Calu3 (cell line): ENCODE results near the gene PUDP. TPM values are rescaled to one million over a fixed set of nuclear protein-coding genes. Genes with fewer than 3 reads are reported as not detected.
"Not testable (repeated sequence)": the region's sequence is repeated elsewhere in the genome, so short reads cannot be mapped to it uniquely, and the experiment has no call there.

Experiments
- BruUV-seq: library from RNA; stranded (reverse); fragments of 400-500 nt; replicated peaks from 2 replicates; lab custom pipeline; 2021; lab: Mats Ljungman, UMichigan
- CTCF ChIA-PET: fragments of 300-600 bp; sonication (Branson Sonifier 250); formaldehyde crosslinking; loops from one replicate; lab custom pipeline; 2022; ENCODE audit warnings: antibody characterized with exemption; lab: Charles Lee
- DNase-seq: peaks from one replicate; pipeline ENCODE4 v3.0.0; 2022
- H3K27ac Mint-ChIP-seq: one replicate; pipeline ENCODE4 v1.8.0; 2022; ENCODE audit warnings: mixed read lengths; ENCODE audit not compliant: unreplicated experiment
- H3K27me3 Mint-ChIP-seq: one replicate; pipeline ENCODE4 v1.8.0; 2022; ENCODE audit warnings: mixed read lengths; ENCODE audit not compliant: unreplicated experiment
- H3K36me3 Mint-ChIP-seq: one replicate; pipeline ENCODE4 v1.8.0; 2022; ENCODE audit warnings: mild to moderate bottlenecking, moderate library complexity, mixed read lengths; ENCODE audit not compliant: insufficient read depth, unreplicated experiment
- H3K4me1 Mint-ChIP-seq: one replicate; pipeline ENCODE4 v1.8.0; 2022; ENCODE audit warnings: mild to moderate bottlenecking, low read depth, mixed read lengths; ENCODE audit not compliant: unreplicated experiment
- H3K4me3 Mint-ChIP-seq: one replicate; pipeline ENCODE4 v1.8.0; 2022; ENCODE audit warnings: mild to moderate bottlenecking, low read depth, moderate library complexity, mixed read lengths; ENCODE audit not compliant: unreplicated experiment
- H3K9me3 Mint-ChIP-seq: one replicate; pipeline ENCODE4 v1.8.0; 2022; ENCODE audit warnings: low read depth, mixed read lengths; ENCODE audit not compliant: unreplicated experiment
- CTCF ChIP-seq: fragments of 200-600 bp; IDR thresholded peaks from one replicate; pipeline ENCODE4 v1.8.0; 2022; ENCODE audit warnings: antibody characterized with exemption; ENCODE audit not compliant: unreplicated experiment
- intact Hi-C: fragments of 100-400 bp; cut with micrococcal nuclease; formaldehyde crosslinking; loops from one replicate; pipeline ENCODE4 v1.10.0; 2022; ENCODE audit not compliant: unreplicated experiment
- total RNA-seq: library from RNA; stranded (reverse); gene quantifications from 2 replicates; pipeline ENCODE4 v1.2.3, GENCODE V29; 2022

The PUDP gene
- total RNA-seq, 1 experiment from 2014 or later = 30.6 TPM

- Mint-ChIP-seq H3K9me3 (no peaks in the 10 kb centered on the region), H3K27ac (no peak overlapping the region), H3K4me3 (no peak overlapping the region), H3K36me3 (no peaks in the 10 kb centered on the region), H3K4me1 (no peaks in the 10 kb centered on the region), H3K27me3 (no peaks in the 10 kb centered on the region)
- no peak for DNase-seq
- no peak for TF ChIP-seq CTCF
- CTCF ChIA-PET = no interaction called here
- intact Hi-C loops = no loop called here
- BruUV-seq = no TSS peak
Measured at GRCh38 chrX:7190157-7190556, 42.2 kb upstream of the PUDP start.

DNA sequence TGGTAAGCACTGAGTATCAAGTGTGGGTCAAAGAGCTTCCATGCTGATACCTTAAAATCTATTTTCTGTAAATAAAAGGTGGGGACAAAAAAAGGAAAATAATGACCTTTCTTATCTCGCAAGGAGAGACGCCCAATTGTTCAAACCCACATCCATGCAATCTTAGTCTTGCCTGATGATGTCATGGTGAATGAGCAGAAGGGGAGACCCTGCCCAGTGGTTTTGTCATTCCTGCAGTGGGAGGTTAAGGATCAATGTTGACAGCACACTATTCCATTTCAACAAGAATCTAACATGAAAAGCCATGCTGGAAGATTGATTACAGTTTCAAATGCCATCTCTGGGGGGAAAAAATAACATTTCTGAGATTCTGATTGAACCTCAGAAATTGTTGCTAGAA lies 40.7 kb upstream of the PUDP start:
- CTCF ChIA-PET = no interaction called here
- Mint-ChIP-seq H3K27me3 (no peaks in the 10 kb centered on the region), H3K27ac (no peak overlapping the region), H3K9me3 (no peaks in the 10 kb centered on the region), H3K4me3 (no peak overlapping the region), H3K4me1 (no peaks in the 10 kb centered on the region), H3K36me3 (no peaks in the 10 kb centered on the region)
- intact Hi-C loops = no loop called here
- BruUV-seq = no TSS peak
- DNase-seq = no peak
- no peak for TF ChIP-seq CTCF

DNA sequence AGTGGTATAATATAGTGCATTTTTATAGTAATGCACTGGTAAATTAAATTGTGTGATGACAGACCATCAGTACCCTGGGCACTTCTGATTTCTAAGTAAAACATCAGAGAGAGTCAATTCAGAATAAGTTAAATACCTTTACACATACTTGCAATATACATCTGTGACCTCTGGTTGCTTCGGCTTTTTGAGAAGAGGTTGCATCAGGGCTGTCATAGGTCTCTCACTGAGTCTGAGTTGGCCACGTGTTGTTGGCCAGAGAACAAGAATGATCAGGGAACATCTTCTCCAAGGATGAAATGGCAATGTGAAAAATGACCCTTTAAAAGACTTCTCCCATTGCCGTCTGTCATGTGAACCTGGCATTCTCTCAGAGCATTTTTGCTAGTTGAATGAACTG lies 36.9 kb upstream of the PUDP start:
- H3K9me3 Mint-ChIP-seq = no peaks in the 10 kb centered on the region
- intact Hi-C loops = no loop called here
- no peak for TF ChIP-seq CTCF
- no peak for DNase-seq
- CTCF ChIA-PET = no interaction called here
- H3K27ac Mint-ChIP-seq = no peak overlapping the region
- no TSS peak for BruUV-seq
- H3K27me3 Mint-ChIP-seq = no peaks in the 10 kb centered on the region
- no peaks in the 10 kb centered on the region for H3K4me1 Mint-ChIP-seq
- no peak overlapping the region for H3K4me3 Mint-ChIP-seq
- H3K36me3 Mint-ChIP-seq = no peaks in the 10 kb centered on the region

DNA sequence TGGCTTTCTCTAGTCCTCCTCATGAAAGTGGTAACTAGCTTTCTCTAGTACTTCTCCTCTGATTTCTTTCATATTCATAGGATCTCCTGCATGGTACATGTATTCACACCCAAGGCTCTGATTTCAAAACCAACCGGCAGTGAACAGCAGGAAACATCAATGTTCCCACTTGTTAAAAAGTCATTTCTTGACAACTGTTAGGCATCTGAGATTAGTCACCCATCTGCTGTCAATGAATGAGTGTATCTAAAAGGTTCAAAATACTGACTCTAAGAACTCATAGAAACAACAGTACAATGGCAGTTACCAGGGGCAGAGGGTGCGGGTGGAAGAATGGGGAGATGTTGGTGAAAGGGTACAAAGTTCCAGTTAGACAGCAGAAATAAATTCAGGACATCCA lies 31.5 kb upstream of the PUDP start:
- BruUV-seq = no TSS peak
- no peak for DNase-seq
- no peaks in the 10 kb centered on the region for H3K27me3 Mint-ChIP-seq
- H3K27ac Mint-ChIP-seq = no peak overlapping the region
- H3K9me3 Mint-ChIP-seq = peaks cover 3% of the 10 kb centered on the region
- no peaks in the 10 kb centered on the region for H3K4me1 Mint-ChIP-seq
- no peaks in the 10 kb centered on the region for H3K36me3 Mint-ChIP-seq
- intact Hi-C loops = no loop called here
- no peak for TF ChIP-seq CTCF
- CTCF ChIA-PET = no interaction called here
- H3K4me3 Mint-ChIP-seq = no peak overlapping the region

DNA sequence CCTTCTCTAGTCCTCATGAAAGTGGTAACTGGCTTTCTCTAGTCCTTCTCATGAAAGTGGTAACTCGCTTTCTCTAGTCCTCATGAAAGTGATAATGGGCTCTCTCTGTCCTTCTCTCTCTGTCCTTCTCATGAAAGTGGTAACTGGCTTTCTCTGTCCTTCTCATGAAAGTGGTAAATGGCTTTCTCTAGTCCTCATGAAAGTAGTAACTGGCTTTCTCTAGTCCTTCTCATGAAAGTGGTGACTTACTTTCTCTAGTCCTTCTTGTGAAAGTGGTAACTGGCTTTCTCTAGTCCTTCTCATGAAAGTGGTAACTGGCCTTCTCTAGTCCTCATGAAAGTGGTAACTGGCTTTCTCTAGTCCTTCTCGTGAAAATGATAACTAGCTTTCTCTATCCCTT lies 30.9 kb upstream of the PUDP start:
- CTCF ChIA-PET, BruUV-seq, H3K36me3 Mint-ChIP-seq, H3K27me3 Mint-ChIP-seq, DNase-seq, H3K4me1 Mint-ChIP-seq, H3K4me3 Mint-ChIP-seq, intact Hi-C loops, H3K27ac Mint-ChIP-seq, H3K9me3 Mint-ChIP-seq: not testable (repeated sequence)
